Pulmonary artery endothelial cell (primary cell): Measurements from ENCODE around the gene UBLCP1. TPM values are rescaled to one million over a fixed set of nuclear protein-coding genes. Genes with fewer than 3 reads are reported as not detected.
"Not testable (repeated sequence)": the region's sequence is repeated elsewhere in the genome, so short reads cannot be mapped to it uniquely, and the experiment has no call there.

Experiments used
- DNase-seq: peaks from one replicate; pipeline ENCODE4 v3.0.0-alpha.2; 2011; ENCODE audit warnings: low read depth, low spot score
- total RNA-seq: library from RNA; depleted of rRNA; stranded (reverse); fragments of >200 nt; gene quantifications from 2 replicates; pipeline ENCODE4 v1.2.3, GENCODE V29; 2014

UBLCP1 gene
- total RNA-seq, 1 donor from 2014 or later = 11.7 TPM

- DNase-seq = no peak
Measured at GRCh38 chr5:159249158-159249557, 13.9 kb upstream of the UBLCP1 start.

- DNase-seq = no peak
Measured at GRCh38 chr5:159252195-159252594, 10.9 kb upstream of the UBLCP1 start.

DNA sequence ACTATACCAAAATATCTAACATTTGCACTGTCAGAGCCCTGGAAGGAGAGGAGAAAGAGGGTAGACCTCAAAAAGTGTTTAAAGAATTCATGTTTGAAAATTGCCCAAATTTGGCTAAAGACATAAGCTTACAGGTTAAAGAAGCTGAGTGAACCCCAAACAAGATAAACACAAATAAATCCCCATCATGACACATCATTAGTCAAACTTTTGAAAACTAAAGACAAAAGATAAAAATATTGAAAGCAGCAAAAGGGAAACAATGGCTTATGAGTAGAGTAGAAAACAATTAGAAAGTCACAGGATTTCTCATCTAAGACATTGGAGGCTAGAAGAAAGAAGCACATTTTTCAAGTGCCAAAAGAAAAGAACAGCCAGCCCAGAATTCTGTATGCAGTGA lies 6.1 kb upstream of the UBLCP1 start:
- no peak for DNase-seq

DNA sequence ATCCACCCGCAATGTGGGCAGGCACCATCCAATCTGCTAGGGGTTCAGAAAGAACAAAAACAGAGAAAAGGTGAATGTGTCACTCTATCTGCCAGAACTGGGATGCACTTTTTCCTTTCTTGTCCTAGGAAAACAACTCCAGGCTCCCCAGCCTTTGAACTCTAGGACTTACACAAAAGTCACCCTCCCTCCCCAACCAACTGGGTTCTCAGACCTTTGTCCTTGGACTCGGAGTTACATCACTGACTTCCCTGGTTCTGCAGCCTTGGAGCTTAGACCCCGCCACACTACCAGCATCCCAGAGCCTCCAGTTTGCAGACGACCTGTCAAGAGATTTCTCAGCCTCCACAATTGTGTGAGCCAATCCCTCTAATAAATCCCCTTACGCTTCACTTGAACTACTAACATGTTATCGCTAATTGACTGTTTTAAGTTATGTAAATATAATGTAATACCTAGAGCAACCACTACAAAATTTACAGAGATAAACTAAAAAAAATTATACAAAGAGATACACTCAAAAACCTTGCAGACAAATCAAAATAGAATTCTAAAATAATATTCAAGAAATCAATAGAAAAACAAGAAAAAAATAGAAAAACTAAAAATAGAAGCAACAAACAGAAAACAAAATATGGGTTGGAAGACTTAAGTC lies 5.3 kb upstream of the UBLCP1 start:
- DNase-seq = no peak

- DNase-seq = no peak
Measured at GRCh38 chr5:159258361-159258760, 4.7 kb upstream of the UBLCP1 start.

GRCh38 chr5:159260212-159260611 lies 2.9 kb upstream of the UBLCP1 start:
- not testable (repeated sequence) for DNase-seq

GRCh38 chr5:159262472-159262858 lies 625 bp upstream of the UBLCP1 start:
- no peak for DNase-seq

DNA sequence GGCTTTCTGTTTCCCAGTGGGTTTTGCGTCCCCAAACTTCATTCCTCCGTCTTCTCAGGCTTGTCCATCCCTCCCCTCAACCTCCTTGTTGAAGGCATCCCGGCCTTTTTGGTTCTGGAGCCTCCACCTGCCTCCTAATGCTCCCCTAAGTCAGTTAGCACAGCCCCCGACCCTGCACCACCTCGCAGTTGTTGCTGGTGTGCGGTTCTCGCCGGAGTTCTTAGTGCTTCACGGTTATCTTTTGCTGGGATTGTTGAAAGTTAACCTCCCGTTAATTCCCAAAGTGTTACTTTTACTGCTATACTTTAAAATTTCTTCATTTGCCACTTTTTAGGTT lies 447 bp downstream of the UBLCP1 start:
- no peak for DNase-seq

DNA sequence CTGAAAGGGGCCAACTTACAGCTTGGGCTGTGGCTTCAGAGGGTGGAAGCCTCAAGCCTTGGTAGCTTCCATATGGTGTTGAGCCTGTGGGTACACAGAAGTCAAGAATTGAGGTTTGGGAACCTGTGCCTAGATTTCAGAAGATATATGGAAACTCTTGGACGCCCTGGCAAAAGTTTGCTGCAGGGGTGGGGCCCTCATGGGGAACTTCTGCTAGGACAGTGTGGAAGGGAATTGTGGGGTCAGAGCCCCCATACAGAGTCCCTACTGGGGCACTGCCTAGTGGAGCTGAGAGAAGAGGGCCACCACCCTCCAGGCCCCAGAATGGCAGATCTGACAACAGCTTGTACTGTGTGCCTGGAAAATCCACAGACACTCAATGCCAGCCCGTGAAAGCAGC lies 3.7 kb downstream of the UBLCP1 start:
- not testable (repeated sequence) for DNase-seq

GRCh38 chr5:159269723-159270122 lies 6.6 kb downstream of the UBLCP1 start:
- no peak for DNase-seq

GRCh38 chr5:159273923-159274322 lies 10.8 kb downstream of the UBLCP1 start:
- DNase-seq = no peak

DNA sequence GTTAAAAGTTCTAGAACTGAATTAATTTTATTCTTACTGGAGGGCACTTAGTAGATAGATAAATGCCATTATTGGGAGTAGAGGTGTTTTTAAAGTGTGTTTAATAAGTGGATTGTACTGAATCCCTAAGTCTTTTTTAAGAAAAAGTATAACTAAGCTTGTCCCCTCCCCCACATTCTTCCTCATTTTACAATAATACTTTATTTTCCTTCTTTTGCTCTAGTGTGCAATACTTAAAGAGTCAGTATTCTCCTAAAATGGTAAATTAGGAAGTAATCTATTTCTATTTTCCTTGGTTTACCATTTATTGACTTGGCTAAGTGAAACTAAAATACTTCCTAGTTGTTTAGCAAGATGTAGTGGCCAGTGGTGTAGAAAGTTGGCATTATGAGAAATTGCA lies 11.6 kb downstream of the UBLCP1 start:
- no peak for DNase-seq

GRCh38 chr5:159286420-159287035 lies 23.4 kb downstream of the UBLCP1 start:
- DNase-seq = no peak

GRCh38 chr5:159290741-159291140 lies 27.7 kb downstream of the UBLCP1 start:
- DNase-seq = no peak

DNA sequence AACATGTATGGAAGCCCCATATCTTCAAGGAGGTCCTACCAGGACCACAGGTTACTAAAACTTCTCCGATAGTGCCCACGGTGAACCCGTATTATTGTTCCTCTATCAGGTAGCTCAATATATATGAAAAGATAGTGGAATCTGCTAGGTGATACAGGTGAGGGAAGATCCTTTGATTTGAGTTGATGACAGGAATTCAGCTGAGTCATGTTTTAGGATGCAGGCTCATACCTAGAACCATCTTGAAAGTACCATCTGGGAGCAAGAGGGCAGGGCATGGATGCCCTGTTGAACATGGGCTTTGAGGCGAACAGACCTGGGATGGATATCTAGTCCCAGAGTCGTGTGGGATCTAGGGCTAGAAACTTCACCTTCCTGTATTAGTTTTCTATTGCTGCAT lies 31.8 kb downstream of the UBLCP1 start:
- no peak for DNase-seq

DNA sequence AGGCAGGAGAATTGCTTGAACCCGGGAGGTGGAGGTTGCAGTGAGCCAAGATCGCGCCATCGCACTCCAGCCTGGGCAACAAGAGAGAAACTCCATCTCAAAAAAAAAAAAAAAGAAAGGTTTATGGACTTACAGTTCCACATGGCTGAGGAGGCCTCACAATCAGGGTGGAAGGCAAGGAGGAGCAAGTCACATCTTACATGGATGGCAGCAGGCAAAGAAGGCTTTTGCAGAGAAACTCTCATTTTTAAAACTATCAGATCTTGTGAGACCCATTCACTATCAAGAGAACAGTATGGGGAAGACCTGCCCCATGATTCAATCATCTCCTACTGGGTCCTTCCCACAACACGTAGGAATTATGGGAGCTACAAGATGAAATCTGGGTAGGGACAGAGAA lies 34.2 kb downstream of the UBLCP1 start:
- DNase-seq = not testable (repeated sequence)

- DNase-seq = no peak
Measured at GRCh38 chr5:159301466-159301865, 38.4 kb downstream of the UBLCP1 start.

GRCh38 chr5:159301929-159302860 lies 39.1 kb downstream of the UBLCP1 start:
- DNase-seq = not testable (repeated sequence)

DNA sequence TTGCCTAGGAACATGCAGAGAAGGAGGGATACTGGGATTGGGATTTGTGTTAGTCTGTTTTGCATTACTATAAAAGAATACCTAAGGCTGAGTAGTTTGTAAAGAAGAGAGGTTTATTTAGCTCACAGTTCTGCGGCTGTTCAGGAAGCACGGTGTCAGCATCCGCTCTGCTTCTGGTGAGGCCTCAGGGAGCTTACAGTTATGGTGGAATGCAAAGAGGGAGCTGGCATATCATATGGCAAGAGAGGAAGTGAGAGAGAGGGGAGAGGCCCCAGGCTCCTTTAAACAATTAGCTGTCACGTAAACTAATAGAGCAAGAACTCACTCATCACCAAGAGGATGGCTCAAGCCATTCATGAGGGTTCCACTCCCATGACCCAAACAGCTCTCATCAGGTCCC lies 40.2 kb downstream of the UBLCP1 start:
- DNase-seq = no peak

DNA sequence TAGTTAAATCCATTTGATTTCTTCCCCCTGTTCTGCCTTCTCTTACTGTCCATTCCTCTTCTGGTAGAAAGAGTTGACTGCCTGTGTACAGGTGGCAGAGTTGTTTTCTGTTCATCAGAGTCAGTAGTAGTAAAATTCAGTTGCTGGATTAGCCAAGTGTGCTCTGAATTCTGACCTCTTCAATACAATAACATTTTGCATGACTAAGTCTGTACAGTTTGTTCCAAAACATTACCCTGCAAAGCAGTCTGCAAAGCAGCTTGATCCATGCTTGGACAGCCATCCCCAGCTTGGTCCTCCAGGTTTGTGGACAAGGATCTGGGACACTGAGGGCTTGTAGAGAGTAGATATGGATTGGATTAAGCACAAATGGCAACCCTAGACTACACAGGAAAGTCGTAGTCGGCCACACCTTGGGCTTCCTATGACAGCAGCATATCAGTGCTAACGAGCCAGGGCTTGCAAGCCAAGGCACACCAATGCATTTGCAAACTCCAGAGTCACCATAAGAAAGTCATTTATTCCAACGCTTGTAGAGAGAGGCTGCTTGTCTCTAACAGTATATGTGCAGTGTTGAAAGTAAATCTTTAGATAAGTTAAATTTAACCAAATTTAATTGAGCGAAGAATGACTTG lies 42.0 kb downstream of the UBLCP1 start:
- no peak for DNase-seq

GRCh38 chr5:159309689-159310433 lies 46.8 kb downstream of the UBLCP1 start:
- no peak for DNase-seq
